ENCODE data around the gene SAMD11. TPM values are rescaled to one million over a fixed set of nuclear protein-coding genes. Genes with fewer than 3 reads are reported as not detected.

The SAMD11 gene
- polyA plus RNA-seq, 1 donor from 2014 or later: 21.6 TPM

GRCh38 chr1:966135-966703 is 42.5 kb downstream of the SAMD11 start, which contains the start of gene PLEKHN1 (continued):
- TF ChIP-seq REST (IDR thresholded peaks at IDR 0.05; ENCODE audit: borderline replicate concordance) (no peak), RAD21 (conservative IDR thresholded peaks at IDR 0.05) (no peak), SMC3 (conservative IDR thresholded peaks at IDR 0.05; ENCODE audit: poor library complexity) (no peak)

DNA sequence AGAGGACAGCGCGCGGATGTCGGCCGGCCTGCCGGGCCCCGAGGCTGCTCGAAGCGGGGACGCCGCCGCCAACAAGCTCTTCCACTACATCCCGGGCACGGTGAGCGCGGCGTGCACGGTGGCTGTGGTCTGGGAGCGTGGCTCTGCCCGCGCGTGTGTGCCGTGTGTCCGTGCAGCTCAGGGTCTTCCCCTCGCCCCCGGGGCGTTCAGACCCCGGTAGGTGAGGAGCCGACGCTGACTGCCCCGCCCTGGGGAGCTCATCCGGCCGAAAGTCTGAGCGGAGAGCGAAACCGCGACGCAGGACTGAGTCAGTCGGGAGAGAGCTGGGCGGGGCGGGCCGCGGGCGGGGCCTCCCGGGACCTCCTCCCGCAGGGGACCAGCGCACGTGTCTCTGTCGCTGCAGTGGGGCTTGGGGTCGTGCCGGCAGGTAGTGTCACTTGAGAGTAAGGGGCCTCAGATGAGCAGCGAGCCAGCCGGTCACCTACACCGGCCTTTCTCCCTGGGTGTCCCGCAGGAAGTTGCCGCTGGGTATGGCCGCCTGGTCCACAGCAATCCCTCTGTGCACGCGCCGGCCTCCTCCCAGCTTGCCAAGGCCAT is 43.1 kb downstream of the SAMD11 start:
- no peaks in the 10 kb centered on the region for H3K9me3 ChIP-seq (ENCODE audit: low read length)
- H3K9me2 ChIP-seq (ENCODE audit: insufficient read depth, low read length): no peaks in the 10 kb centered on the region
- H3K79me2 ChIP-seq (replicated peaks; ENCODE audit: insufficient read depth, low read length): no peaks in the 10 kb centered on the region
- H3K27me3 ChIP-seq (ENCODE audit: insufficient read depth, low read depth, low read length): peaks cover 65% of the 10 kb centered on the region
- no peak overlapping the region for H2AFZ ChIP-seq (ENCODE audit: low read depth, low read length)
- no peaks in the 10 kb centered on the region for H3F3A ChIP-seq (ENCODE audit: insufficient read depth, low read length, poor library complexity, severe bottlenecking)
- no peak overlapping the region for H3K9ac ChIP-seq (ENCODE audit: low read length)
- TF ChIP-seq, protein P1, sequence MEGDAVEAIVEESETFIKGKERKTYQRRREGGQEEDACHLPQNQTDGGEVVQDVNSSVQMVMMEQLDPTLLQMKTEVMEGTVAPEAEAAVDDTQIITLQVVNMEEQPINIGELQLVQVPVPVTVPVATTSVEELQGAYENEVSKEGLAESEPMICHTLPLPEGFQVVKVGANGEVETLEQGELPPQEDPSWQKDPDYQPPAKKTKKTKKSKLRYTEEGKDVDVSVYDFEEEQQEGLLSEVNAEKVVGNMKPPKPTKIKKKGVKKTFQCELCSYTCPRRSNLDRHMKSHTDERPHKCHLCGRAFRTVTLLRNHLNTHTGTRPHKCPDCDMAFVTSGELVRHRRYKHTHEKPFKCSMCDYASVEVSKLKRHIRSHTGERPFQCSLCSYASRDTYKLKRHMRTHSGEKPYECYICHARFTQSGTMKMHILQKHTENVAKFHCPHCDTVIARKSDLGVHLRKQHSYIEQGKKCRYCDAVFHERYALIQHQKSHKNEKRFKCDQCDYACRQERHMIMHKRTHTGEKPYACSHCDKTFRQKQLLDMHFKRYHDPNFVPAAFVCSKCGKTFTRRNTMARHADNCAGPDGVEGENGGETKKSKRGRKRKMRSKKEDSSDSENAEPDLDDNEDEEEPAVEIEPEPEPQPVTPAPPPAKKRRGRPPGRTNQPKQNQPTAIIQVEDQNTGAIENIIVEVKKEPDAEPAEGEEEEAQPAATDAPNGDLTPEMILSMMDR (IDR thresholded peaks at IDR 0.05; ENCODE audit: poor library complexity, severe bottlenecking): no peak
- TF ChIP-seq EZH2 (IDR thresholded peaks at IDR 0.05; ENCODE audit: borderline replicate concordance, insufficient read depth, low read length, poor library complexity, severe bottlenecking) (no peak), RAD21 (conservative IDR thresholded peaks at IDR 0.05) (no peak), EP300 (conservative IDR thresholded peaks at IDR 0.05; ENCODE audit: poor library complexity, severe bottlenecking) (no peak), SMC3 (conservative IDR thresholded peaks at IDR 0.05; ENCODE audit: poor library complexity) (no peak), POLR2AphosphoS5 (IDR thresholded peaks at IDR 0.05) (no peak), MXI1 (conservative IDR thresholded peaks at IDR 0.05; ENCODE audit: poor library complexity, severe bottlenecking) (no peak), TAF1 (IDR thresholded peaks at IDR 0.05; ENCODE audit: low read depth) (no peak), REST (IDR thresholded peaks at IDR 0.05; ENCODE audit: borderline replicate concordance) (no peak)
- peak overlapping the region; percentile 55 for H3K4me3 ChIP-seq (ENCODE audit: low read length)
- H3K36me3 ChIP-seq (ENCODE audit: insufficient read depth, low read length): no peaks in the 10 kb centered on the region
- H4K20me1 ChIP-seq (ENCODE audit: insufficient read depth): no peaks in the 10 kb centered on the region
- H3K27ac ChIP-seq (ENCODE audit: low read length): no peak overlapping the region
- H3K4me2 ChIP-seq (ENCODE audit: low read length): no peak overlapping the region

Measured in neural cell (in vitro differentiated cells).